Endothelial cell of umbilical vein (primary cell): ENCODE data around the gene CPNE2. TPM values are rescaled to one million over a fixed set of nuclear protein-coding genes. Genes with fewer than 3 reads are reported as not detected.

Experiments used
- BruUV-seq: library from RNA; stranded (reverse); fragments of 400-500 nt; replicated peaks from 2 replicates; lab custom pipeline; 2021; lab: Mats Ljungman, UMichigan
- CTCF ChIA-PET: fragments of 300-600, 350-600 bp; sonication (Branson Sonifier 250); formaldehyde crosslinking; loops from one replicate; lab custom pipeline; 2021; ENCODE audit warnings: antibody characterized with exemption, inconsistent platforms; lab: Charles Lee
- POLR2A ChIA-PET: fragments of 300-600, 350-600 bp; sonication (Branson Sonifier 250); formaldehyde crosslinking; loops from one replicate; lab custom pipeline; 2021; ENCODE audit warnings: antibody characterized with exemption, inconsistent platforms; lab: Charles Lee
- DNase-seq: peaks from one replicate; pipeline ENCODE4 v3.0.0-alpha.2; 2011; ENCODE audit warnings: low read depth, low spot score
- FAIRE-seq: peaks from 2 replicates; lab custom pipeline; 2011; peaks lifted over from hg19 to GRCh38; lab: Jason Lieb, UNC
- H2AFZ ChIP-seq: 2 replicates; pipeline ENCODE4 v1.6.0; 2012; ENCODE audit warnings: low read depth, low read length, control low read depth, inconsistent platforms
- H3K27ac ChIP-seq: 2 replicates; pipeline ENCODE4 v1.5.1; 2011; ENCODE audit warnings: low read depth, mild to moderate bottlenecking, control low read depth, low read length, moderate library complexity; ENCODE audit not compliant: insufficient read depth
- H3K27me3 ChIP-seq, 2 experiments: 2 replicates each; pipeline versions ENCODE4 v1.6.0 to v1.6.1; 2011; ENCODE audit warnings: low read length in 2 of 2, mixed read lengths in 1 of 2; ENCODE audit not compliant: control insufficient read depth in 2 of 2, insufficient read depth in 2 of 2
- H3K36me3 ChIP-seq, 2 experiments: 2 replicates in 1 of 2; 3 replicates in 1 of 2; pipeline ENCODE4 v1.5.1; 2011; ENCODE audit warnings: low read length in 2 of 2, mild to moderate bottlenecking in 1 of 2, moderate library complexity in 1 of 2; ENCODE audit not compliant: control insufficient read depth in 2 of 2, insufficient read depth in 2 of 2; ENCODE audit errors: extremely low read depth in 1 of 2
- H3K4me1 ChIP-seq: 3 replicates; pipeline ENCODE4 v1.5.1; 2011; ENCODE audit warnings: mild to moderate bottlenecking, low read length; ENCODE audit not compliant: control insufficient read depth, insufficient read depth; ENCODE audit errors: extremely low read depth
- H3K4me2 ChIP-seq: 2 replicates; pipeline ENCODE4 v1.6.1; 2011; ENCODE audit warnings: low read length, control low read depth, mixed read lengths; ENCODE audit not compliant: insufficient read depth
- H3K4me3 ChIP-seq, 3 experiments: fragments of 200-600 bp in 1 of 3; sonication (generic), shearing (Covaris generic) in 1 of 3; replicated peaks in 1 of 3; 2 replicates each; pipeline ENCODE4 v1.5.1; 2011 to 2016; ENCODE audit warnings: control low read depth in 3 of 3, low read length in 3 of 3, mild to moderate bottlenecking in 2 of 3, inconsistent platforms in 1 of 3, low read depth in 1 of 3, moderate library complexity in 1 of 3; ENCODE audit not compliant: insufficient read depth in 1 of 3
- H3K79me2 ChIP-seq: 2 replicates; pipeline ENCODE4 v1.6.0; 2012; ENCODE audit warnings: low read length, inconsistent platforms; ENCODE audit not compliant: control insufficient read depth, insufficient read depth
- H3K9ac ChIP-seq: replicated peaks from 2 replicates; pipeline ENCODE3; 2011; ENCODE audit warnings: low read length, control low read depth; ENCODE audit not compliant: insufficient read depth; ENCODE audit errors: extremely low read depth
- H3K9me1 ChIP-seq: replicated peaks from 3 replicates; pipeline ENCODE4 v1.6.0; 2011; ENCODE audit warnings: mild to moderate bottlenecking, low read length; ENCODE audit not compliant: control insufficient read depth, insufficient read depth; ENCODE audit errors: extremely low read depth
- H3K9me3 ChIP-seq: replicated peaks from 2 replicates; pipeline ENCODE4 v1.5.1; 2012; ENCODE audit warnings: low read length, inconsistent platforms; ENCODE audit not compliant: control insufficient read depth, insufficient read depth
- H4K20me1 ChIP-seq: replicated peaks from 2 replicates; pipeline ENCODE3; 2011; ENCODE audit warnings: mild to moderate bottlenecking, low read length; ENCODE audit not compliant: control insufficient read depth, insufficient read depth; ENCODE audit errors: extremely low read depth
- FOS ChIP-seq: IDR thresholded peaks from 2 replicates; pipeline ENCODE4 v1.6.1; 2011; ENCODE audit warnings: mild to moderate bottlenecking, low read length, moderate library complexity, borderline replicate concordance; ENCODE audit not compliant: insufficient read depth
- GATA2 ChIP-seq: IDR thresholded peaks from 2 replicates; pipeline ENCODE4 v1.7.0; 2011; ENCODE audit warnings: low read depth, mild to moderate bottlenecking, moderate library complexity, mixed read lengths, low read length; ENCODE audit not compliant: insufficient read length, insufficient read depth
- JUN ChIP-seq: IDR thresholded peaks from 2 replicates; pipeline ENCODE4 v1.6.1; 2011; ENCODE audit warnings: borderline replicate concordance, low read depth; ENCODE audit not compliant: insufficient read length, insufficient read depth
- MYC ChIP-seq: IDR thresholded peaks from one replicate; pipeline ENCODE4 v1.6.1; 2011; ENCODE audit warnings: mild to moderate bottlenecking, low read depth, low read length
- POLR2A ChIP-seq: IDR thresholded peaks from 2 replicates; pipeline ENCODE4 v1.6.1; 2012; ENCODE audit warnings: low read depth, mild to moderate bottlenecking, control low read depth, low read length
- POLR2AphosphoS5 ChIP-seq: IDR thresholded peaks from 2 replicates; pipeline ENCODE4 v1.6.1; 2012; ENCODE audit warnings: low read depth, mild to moderate bottlenecking, control low read depth, low read length, moderate library complexity; ENCODE audit not compliant: insufficient read depth
- dilution Hi-C: fragments of 300-500 bp; cut with MboI; formaldehyde crosslinking; loops from one replicate; pipeline ENCODE4 v1.15.0; 2019; ENCODE audit warnings: low sequenced_read_pairs; ENCODE audit not compliant: extremely low pct_ligation_motif_present
- intact Hi-C: fragments of 100-400 bp; cut with micrococcal nuclease; formaldehyde crosslinking; loops from one replicate; pipeline ENCODE4 v1.10.0; 2022
- polyA plus RNA-seq, 4 experiments: library from polyadenylated mRNA; depleted of rRNA in 3 of 4; stranded (reverse) in 3 of 4; unstranded in 1 of 4; fragments of >200 nt; gene quantifications; 2 replicates each; pipeline versions ENCODE4 v1.2.1 to v1.2.3, GENCODE V29; 2011 to 2012; ENCODE audit warnings: missing spikeins in 1 of 4
- total RNA-seq: library from RNA; stranded (reverse); gene quantifications from 2 replicates; pipeline ENCODE4 v1.2.3, GENCODE V29; 2021
- TF ChIP-seq, protein P1 (sequence below): IDR thresholded peaks from 2 replicates; pipeline ENCODE4 v1.6.1; 2011; ENCODE audit not compliant: insufficient read depth, insufficient read length

CPNE2 gene
- total and polyA plus RNA-seq, 2 donors (not counting 3 experiments of a cell fraction or from before 2014, with no cell fraction given): 91.9 to 187 TPM

GRCh38 chr16:57096192-57096591 is 3.8 kb downstream of the CPNE2 start:
- FAIRE-seq: no peak
- Histone ChIP-seq H3K4me1 (peaks cover 20% of the 10 kb centered on the region), H3K9me1 (no peaks in the 10 kb centered on the region), H3K27me3 (no peaks in the 10 kb centered on the region), H3K27ac (no peak overlapping the region), H3K79me2 (peaks cover 20% of the 10 kb centered on the region), H3K4me2 (no peak overlapping the region), H4K20me1 (no peaks in the 10 kb centered on the region), H3K36me3 (no peaks in the 10 kb centered on the region), H3K4me3 (no peak overlapping the region), H3K9ac (no peak overlapping the region), H3K9me3 (no peaks in the 10 kb centered on the region), H2AFZ (no peak overlapping the region)
- dilution Hi-C loops: no loop called here
- DNase-seq: no peak
- no peak for TF ChIP-seq MYC
- TF ChIP-seq, protein P1, sequence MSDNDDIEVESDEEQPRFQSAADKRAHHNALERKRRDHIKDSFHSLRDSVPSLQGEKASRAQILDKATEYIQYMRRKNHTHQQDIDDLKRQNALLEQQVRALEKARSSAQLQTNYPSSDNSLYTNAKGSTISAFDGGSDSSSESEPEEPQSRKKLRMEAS: no peak
- TF ChIP-seq POLR2A: no peak
- BruUV-seq: TSS peak; percentile 2
- ChIA-PET CTCF (interaction anchor here (1.1 to 1.8 kb wide), 2 partner anchors 9 to 13 kb away, joined by 4 to 9 read pairs; no protein-coding TSS in a partner anchor), POLR2A (no interaction called here)
- intact Hi-C loops: no loop called here

- H3K27ac ChIP-seq: no peak overlapping the region
- FAIRE-seq: no peak
- H3K36me3 ChIP-seq: no peaks in the 10 kb centered on the region
- H2AFZ ChIP-seq: no peak overlapping the region
- no peaks in the 10 kb centered on the region for H4K20me1 ChIP-seq
- BruUV-seq: no TSS peak
- peaks cover 20% of the 10 kb centered on the region for H3K79me2 ChIP-seq
- H3K9ac ChIP-seq: no peak overlapping the region
- no peaks in the 10 kb centered on the region for H3K9me3 ChIP-seq
- DNase-seq: no peak
- CTCF ChIA-PET: interaction anchor here (1.1 to 1.8 kb wide), 3 partner anchors 8 to 16 kb away, joined by 4 to 9 read pairs (median 4); no protein-coding TSS in a partner anchor
- no peaks in the 10 kb centered on the region for H3K27me3 ChIP-seq
- H3K9me1 ChIP-seq: no peaks in the 10 kb centered on the region
- H3K4me1 ChIP-seq: peaks cover 14% of the 10 kb centered on the region
- H3K4me3 ChIP-seq: no peak overlapping the region
- POLR2A ChIA-PET: no interaction called here
- TF ChIP-seq POLR2AphosphoS5 (no peak), GATA2 (no peak), FOS (no peak), JUN (no peak)
- TF ChIP-seq, protein P1: no peak
- intact Hi-C loops (no loop called here), dilution Hi-C loops (no loop called here)
- H3K4me2 ChIP-seq: no peak overlapping the region
Observed at GRCh38 chr16:57096793-57097192, 4.4 kb downstream of the CPNE2 start.
